Gastrocnemius medialis (tissue), 4 donors: ENCODE results near the gene C3orf52. TPM values are rescaled to one million over a fixed set of nuclear protein-coding genes. Genes with fewer than 3 reads are reported as not detected.
A peak's percentile ranks its signal among the peaks of the same experiment; 100 is the strongest.

Experiments
- ATAC-seq, 2 donors: fragments of 150-250 bp; one replicate each; pipeline ENCODE4 v1.9.1; 2016
- DNase-seq, 2 donors: peaks; one replicate each; pipeline ENCODE4 v3.0.0-alpha.2; 2019
- H3K27ac ChIP-seq, 4 donors: fragments of 200-600 bp; sonication (generic); 1 replicate in 1 of 4; 2 replicates in 3 of 4; pipeline ENCODE4 v1.5.1; 2016 to 2018; ENCODE audit warnings: mild to moderate bottlenecking in 2 of 4, moderate library complexity in 1 of 4
- H3K27me3 ChIP-seq, 3 donors: fragments of 200-600 bp; sonication (generic) in 2 of 3; 1 replicate in 1 of 3; 2 replicates in 2 of 3; pipeline versions ENCODE4 v1.5.1 to v1.6.0; 2016 to 2019; ENCODE audit warnings: mild to moderate bottlenecking in 1 of 3, moderate library complexity in 1 of 3
- H3K36me3 ChIP-seq, 2 donors: fragments of 200-600 bp; sonication (generic) in 1 of 2; one replicate each; pipeline ENCODE4 v1.5.1; 2017 to 2018
- H3K4me1 ChIP-seq, 2 donors: fragments of 200-600 bp; sonication (generic) in 1 of 2; one replicate each; pipeline ENCODE4 v1.5.1; 2016 to 2017; ENCODE audit warnings: mild to moderate bottlenecking in 2 of 2
- H3K4me3 ChIP-seq, 4 donors: fragments of 200-600 bp; sonication (generic) in 3 of 4; 1 replicate in 1 of 4; 2 replicates in 3 of 4; pipeline ENCODE4 v1.5.1; 2016 to 2019; ENCODE audit warnings: mild to moderate bottlenecking in 2 of 4
- H3K9me3 ChIP-seq, 3 donors: fragments of 200-600 bp; sonication (generic) in 2 of 3; 1 replicate in 1 of 3; 2 replicates in 2 of 3; pipeline ENCODE4 v1.5.1; 2016 to 2019
- POLR2A ChIP-seq, 2 donors: fragments of 450-650 bp; IDR thresholded peaks; one replicate each; pipeline ENCODE4 v1.6.1; 2017; ENCODE audit warnings: antibody characterized with exemption in 2 of 2, mild to moderate bottlenecking in 2 of 2, moderate library complexity in 2 of 2
- in situ Hi-C, 4 donors: fragments of 200-750 bp; cut with MboI; loops; one replicate each; pipeline versions ENCODE4 v1.15.0 to v1.8.0; 2017; ENCODE audit warnings: low sequenced_read_pairs in 4 of 4
- intact Hi-C: fragments of 100-400 bp; cut with DNase I; formaldehyde crosslinking; loops from one replicate; pipeline ENCODE4 v1.15.1; 2023; ENCODE audit warnings: low total_unique reads
- total RNA-seq, 4 donors: library from RNA; depleted of rRNA; stranded (reverse); fragments of >200 nt; gene quantifications; one replicate each; pipeline versions ENCODE4 v1.1.0 to v1.2.3, GENCODE V29; 2016
- TF ChIP-seq, protein P1 (sequence below), 5 experiments: fragments of 450-650 bp in 3 of 5; fragments of 200-600 bp in 2 of 5; sonication (generic) in 2 of 5; IDR thresholded peaks in 4 of 5; conservative IDR thresholded peaks in 1 of 5; 1 replicate in 4 of 5; 2 replicates in 1 of 5; pipeline ENCODE4 v1.5.1; 2016 to 2019; ENCODE audit warnings: antibody characterized with exemption in 5 of 5, mild to moderate bottlenecking in 3 of 5, moderate library complexity in 3 of 5

C3orf52 gene
- total RNA-seq, 4 donors from 2014 or later = 0.39 to 1.1 (median 0.82) TPM

DNA sequence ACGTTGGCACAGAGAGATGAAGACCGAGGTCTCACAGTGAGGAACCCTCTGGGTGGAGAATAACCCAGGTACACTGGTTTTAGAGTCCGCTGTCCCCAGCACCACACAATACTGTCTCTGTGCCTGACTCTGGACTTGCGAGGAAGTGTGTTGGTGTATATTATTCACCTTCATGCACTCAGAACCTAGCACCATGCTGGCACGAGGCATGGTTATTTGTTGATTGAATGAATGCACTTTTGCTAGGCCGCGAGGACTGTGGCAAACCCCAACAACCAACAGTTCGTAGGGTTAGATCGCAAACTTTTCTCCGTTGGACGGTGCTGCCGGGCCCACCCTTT lies 484 bp upstream of the C3orf52 start:
- H3K27ac ChIP-seq = peak overlapping the region in 2 of 4 donors; percentile 58 to 78
- peak overlapping the region; percentile 60 to 85 (median 66) for H3K4me3 ChIP-seq
- TF ChIP-seq, protein P1, sequence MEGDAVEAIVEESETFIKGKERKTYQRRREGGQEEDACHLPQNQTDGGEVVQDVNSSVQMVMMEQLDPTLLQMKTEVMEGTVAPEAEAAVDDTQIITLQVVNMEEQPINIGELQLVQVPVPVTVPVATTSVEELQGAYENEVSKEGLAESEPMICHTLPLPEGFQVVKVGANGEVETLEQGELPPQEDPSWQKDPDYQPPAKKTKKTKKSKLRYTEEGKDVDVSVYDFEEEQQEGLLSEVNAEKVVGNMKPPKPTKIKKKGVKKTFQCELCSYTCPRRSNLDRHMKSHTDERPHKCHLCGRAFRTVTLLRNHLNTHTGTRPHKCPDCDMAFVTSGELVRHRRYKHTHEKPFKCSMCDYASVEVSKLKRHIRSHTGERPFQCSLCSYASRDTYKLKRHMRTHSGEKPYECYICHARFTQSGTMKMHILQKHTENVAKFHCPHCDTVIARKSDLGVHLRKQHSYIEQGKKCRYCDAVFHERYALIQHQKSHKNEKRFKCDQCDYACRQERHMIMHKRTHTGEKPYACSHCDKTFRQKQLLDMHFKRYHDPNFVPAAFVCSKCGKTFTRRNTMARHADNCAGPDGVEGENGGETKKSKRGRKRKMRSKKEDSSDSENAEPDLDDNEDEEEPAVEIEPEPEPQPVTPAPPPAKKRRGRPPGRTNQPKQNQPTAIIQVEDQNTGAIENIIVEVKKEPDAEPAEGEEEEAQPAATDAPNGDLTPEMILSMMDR (IDR thresholded peaks at IDR 0.05 in 4 of 5, conservative IDR thresholded peaks at IDR 0.05 in 1 of 5) = no peak
- H3K4me1 ChIP-seq = peaks cover 0 to 5% of the 10 kb centered on the region in 2 donors
- no peaks in the 10 kb centered on the region for H3K36me3 ChIP-seq
- H3K27me3 ChIP-seq = no peaks in the 10 kb centered on the region
- intact Hi-C loops (no loop called here), in situ Hi-C loops (no loop called here)
- DNase-seq (no peak), ATAC-seq (peak in 1 of 2 donors; percentile 11)
- H3K9me3 ChIP-seq = no peaks in the 10 kb centered on the region

DNA sequence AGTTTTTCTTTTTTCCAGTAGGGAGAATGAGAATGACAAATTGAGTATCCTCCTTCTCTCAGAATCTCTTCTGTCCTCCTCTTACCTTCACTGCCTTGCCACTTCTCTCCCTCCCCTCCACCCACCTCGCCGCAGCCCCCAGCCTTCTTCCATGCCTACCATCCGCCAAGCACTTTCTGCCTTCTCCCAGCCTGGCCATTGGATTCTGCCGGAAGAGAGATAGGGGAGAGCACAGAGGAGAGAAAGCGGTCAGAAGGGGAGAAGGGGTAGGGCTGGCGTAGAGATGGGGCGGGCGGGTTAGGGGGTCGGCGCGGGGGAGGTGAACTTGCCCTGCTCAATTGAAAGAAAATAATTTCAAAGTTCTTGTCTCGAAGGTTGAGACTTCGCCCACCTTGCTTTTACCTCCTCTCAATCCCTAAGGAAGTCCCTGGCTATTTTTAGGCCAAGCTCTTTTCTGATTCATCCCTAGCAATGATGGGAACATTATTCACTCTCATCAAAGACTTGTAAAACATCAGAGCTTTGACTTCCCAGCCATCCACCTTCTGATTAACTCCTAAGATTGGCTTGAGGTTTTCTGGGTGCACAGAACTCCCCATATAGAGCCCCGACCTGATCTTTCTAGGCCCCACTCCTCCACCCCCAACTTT lies 811 bp downstream of the C3orf52 start:
- Histone ChIP-seq H3K4me1 (peaks cover 0 to 5% of the 10 kb centered on the region in 2 donors), H3K4me3 (peak overlapping the region; percentile 60 to 85 (median 66)), H3K27ac (peak overlapping the region in 2 of 4 donors; percentile 58 to 78), H3K9me3 (no peaks in the 10 kb centered on the region), H3K36me3 (no peaks in the 10 kb centered on the region), H3K27me3 (no peaks in the 10 kb centered on the region)
- ATAC-seq (no peak), DNase-seq (no peak)
- in situ Hi-C loops = no loop called here
- intact Hi-C loops = no loop called here
- TF ChIP-seq, protein P1 (IDR thresholded peaks at IDR 0.05 in 4 of 5, conservative IDR thresholded peaks at IDR 0.05 in 1 of 5) = no peak
- no peak for TF ChIP-seq POLR2A (IDR thresholded peaks at IDR 0.05)

DNA sequence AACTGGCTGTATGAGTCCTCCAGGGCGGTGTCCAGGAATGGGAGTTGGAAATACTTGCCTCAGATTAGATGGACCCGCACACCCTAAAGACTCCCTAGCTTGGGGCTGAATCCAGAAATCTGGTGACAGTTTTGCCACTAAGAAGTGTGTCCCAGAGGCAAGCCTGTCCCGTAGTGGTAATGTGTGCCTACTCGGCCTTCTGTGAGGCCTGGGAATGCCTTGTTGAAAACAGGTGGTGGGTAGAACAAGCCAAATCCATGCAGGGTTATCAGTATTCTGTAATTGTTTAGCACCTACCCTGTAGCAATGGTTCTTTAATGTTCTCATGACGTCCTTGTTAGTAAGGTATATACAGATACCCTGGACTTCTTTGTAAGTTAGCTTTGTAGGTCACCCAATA lies 1.6 kb downstream of the C3orf52 start:
- Histone ChIP-seq H3K27ac (no peak overlapping the region), H3K9me3 (no peaks in the 10 kb centered on the region), H3K4me3 (no peak overlapping the region), H3K36me3 (no peaks in the 10 kb centered on the region), H3K4me1 (peaks cover 0 to 5% of the 10 kb centered on the region in 2 donors), H3K27me3 (no peaks in the 10 kb centered on the region)
- in situ Hi-C loops (no loop called here), intact Hi-C loops (no loop called here)
- DNase-seq (no peak), ATAC-seq (no peak)
- no peak for TF ChIP-seq POLR2A (IDR thresholded peaks at IDR 0.05)
- TF ChIP-seq, protein P1 (IDR thresholded peaks at IDR 0.05 in 4 of 5, conservative IDR thresholded peaks at IDR 0.05 in 1 of 5) = no peak

DNA sequence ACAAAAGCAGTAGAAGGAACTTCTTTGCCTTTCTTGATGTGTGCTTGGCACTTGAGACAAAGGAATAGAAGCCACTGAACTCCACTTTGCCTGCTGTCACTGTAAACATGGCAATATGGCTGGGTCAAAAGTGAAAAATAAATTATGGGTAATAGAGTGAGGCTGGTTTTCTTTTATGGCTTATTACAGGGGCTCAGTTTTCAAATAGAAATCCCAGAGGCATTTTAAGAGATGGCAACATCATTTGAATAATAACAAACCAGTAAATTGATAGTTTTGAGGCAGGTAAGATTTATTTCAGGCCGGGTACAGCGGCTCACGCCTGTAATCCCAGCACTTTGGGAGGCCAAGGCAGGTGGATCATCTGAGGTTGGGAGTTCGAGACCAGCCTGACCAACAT lies 2.8 kb downstream of the C3orf52 start:
- no peaks in the 10 kb centered on the region for H3K27me3 ChIP-seq
- no peaks in the 10 kb centered on the region for H3K9me3 ChIP-seq
- intact Hi-C loops = no loop called here
- no peak overlapping the region for H3K4me3 ChIP-seq
- DNase-seq (no peak), ATAC-seq (no peak)
- peaks cover 0 to 5% of the 10 kb centered on the region in 2 donors for H3K4me1 ChIP-seq
- no peaks in the 10 kb centered on the region for H3K36me3 ChIP-seq
- no peak overlapping the region for H3K27ac ChIP-seq
- TF ChIP-seq, protein P1 (IDR thresholded peaks at IDR 0.05 in 4 of 5, conservative IDR thresholded peaks at IDR 0.05 in 1 of 5) = no peak
- TF ChIP-seq POLR2A (IDR thresholded peaks at IDR 0.05) = no peak
- in situ Hi-C loops = no loop called here
